Measurements from ENCODE around the gene MAN2A1.

The MAN2A1 gene

DNA sequence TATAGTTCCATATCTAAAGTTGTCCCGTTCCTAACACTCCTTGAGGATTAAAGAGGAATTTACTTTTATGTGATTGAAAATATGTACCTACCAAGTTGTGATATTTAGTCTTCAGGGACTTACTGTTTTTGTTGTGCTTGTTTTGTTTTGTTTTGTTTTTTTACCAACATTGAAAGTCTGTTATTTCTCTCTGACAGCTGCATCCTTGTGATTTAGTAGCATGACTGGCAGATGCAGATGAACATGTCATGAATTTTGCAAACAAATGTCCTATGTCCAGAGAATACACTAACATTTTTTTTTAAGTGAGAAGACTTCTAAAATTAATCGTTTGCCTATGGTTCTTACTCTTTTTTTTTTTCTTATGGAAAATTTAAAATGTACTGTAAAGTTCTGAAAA lies 85.4 kb downstream of the MAN2A1 start:
- ATAC-seq, result no peak
- TF ChIP-seq SNAI2 (CRISPR knock-in tag; IDR thresholded peaks at IDR 0.05) (no peak), ZNF70 (CRISPR knock-in tag; IDR thresholded peaks at IDR 0.05) (no peak), RARB (CRISPR knock-in tag; IDR thresholded peaks at IDR 0.05) (no peak)
- TF ChIP-seq, protein P1, sequence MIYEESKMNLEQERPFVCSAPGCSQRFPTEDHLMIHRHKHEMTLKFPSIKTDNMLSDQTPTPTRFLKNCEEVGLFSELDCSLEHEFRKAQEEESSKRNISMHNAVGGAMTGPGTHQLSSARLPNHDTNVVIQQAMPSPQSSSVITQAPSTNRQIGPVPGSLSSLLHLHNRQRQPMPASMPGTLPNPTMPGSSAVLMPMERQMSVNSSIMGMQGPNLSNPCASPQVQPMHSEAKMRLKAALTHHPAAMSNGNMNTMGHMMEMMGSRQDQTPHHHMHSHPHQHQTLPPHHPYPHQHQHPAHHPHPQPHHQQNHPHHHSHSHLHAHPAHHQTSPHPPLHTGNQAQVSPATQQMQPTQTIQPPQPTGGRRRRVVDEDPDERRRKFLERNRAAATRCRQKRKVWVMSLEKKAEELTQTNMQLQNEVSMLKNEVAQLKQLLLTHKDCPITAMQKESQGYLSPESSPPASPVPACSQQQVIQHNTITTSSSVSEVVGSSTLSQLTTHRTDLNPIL (CRISPR knock-in tag; IDR thresholded peaks at IDR 0.05; ENCODE audit: low read depth), result no peak

DNA sequence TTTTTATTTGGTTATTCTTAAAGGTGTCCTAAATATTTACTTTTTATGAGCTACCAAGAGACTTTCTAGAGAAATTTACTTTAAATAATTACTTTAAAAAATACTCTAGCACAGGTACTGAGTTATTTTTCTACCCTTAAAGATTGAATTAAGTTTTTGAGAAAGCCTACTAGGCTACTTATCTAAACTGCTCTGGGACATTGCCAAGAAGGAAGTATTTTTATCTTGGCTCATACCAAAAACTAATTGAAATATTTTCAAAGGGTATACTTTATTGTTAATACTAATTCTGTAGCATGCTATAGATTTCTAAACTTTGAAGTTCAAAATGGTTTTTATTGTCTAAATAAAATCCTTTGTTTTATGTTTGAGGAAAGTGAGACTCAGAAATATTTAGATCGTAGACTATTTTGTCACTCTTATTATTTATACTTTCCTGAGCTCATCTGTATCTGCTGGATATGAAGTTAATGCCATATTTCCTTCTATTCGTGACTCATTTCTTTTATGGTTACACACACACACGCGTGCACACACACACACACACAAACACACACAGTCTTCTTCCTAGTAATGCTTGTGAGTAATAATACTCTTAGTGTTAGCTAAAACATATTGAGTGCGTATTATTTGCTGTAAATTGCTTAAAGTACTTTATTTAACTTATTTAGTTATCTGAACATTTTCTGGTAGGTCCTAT lies 89.5 kb downstream of the MAN2A1 start:
- no peak for ATAC-seq
- TF ChIP-seq, protein P1 (CRISPR knock-in tag; IDR thresholded peaks at IDR 0.05; ENCODE audit: low read depth), result no peak
- no peak for TF ChIP-seq PPARA (CRISPR knock-in tag; IDR thresholded peaks at IDR 0.05; ENCODE audit: borderline replicate concordance)
- TF ChIP-seq, protein P2, sequence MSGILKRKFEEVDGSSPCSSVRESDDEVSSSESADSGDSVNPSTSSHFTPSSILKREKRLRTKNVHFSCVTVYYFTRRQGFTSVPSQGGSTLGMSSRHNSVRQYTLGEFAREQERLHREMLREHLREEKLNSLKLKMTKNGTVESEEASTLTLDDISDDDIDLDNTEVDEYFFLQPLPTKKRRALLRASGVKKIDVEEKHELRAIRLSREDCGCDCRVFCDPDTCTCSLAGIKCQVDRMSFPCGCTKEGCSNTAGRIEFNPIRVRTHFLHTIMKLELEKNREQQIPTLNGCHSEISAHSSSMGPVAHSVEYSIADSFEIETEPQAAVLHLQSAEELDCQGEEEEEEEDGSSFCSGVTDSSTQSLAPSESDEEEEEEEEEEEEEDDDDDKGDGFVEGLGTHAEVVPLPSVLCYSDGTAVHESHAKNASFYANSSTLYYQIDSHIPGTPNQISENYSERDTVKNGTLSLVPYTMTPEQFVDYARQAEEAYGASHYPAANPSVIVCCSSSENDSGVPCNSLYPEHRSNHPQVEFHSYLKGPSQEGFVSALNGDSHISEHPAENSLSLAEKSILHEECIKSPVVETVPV (CRISPR knock-in tag; IDR thresholded peaks at IDR 0.05), result no peak
- TF ChIP-seq, protein P3, sequence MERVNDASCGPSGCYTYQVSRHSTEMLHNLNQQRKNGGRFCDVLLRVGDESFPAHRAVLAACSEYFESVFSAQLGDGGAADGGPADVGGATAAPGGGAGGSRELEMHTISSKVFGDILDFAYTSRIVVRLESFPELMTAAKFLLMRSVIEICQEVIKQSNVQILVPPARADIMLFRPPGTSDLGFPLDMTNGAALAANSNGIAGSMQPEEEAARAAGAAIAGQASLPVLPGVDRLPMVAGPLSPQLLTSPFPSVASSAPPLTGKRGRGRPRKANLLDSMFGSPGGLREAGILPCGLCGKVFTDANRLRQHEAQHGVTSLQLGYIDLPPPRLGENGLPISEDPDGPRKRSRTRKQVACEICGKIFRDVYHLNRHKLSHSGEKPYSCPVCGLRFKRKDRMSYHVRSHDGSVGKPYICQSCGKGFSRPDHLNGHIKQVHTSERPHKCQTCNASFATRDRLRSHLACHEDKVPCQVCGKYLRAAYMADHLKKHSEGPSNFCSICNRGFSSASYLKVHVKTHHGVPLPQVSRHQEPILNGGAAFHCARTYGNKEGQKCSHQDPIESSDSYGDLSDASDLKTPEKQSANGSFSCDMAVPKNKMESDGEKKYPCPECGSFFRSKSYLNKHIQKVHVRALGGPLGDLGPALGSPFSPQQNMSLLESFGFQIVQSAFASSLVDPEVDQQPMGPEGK (CRISPR knock-in tag; IDR thresholded peaks at IDR 0.05; ENCODE audit: borderline replicate concordance), result no peak
- TF ChIP-seq ISL1 (CRISPR knock-in tag; IDR thresholded peaks at IDR 0.05), result no peak
- no peak for TF ChIP-seq ZC3H10 (CRISPR knock-in tag; IDR thresholded peaks at IDR 0.05)
- TF ChIP-seq ESRRG (CRISPR knock-in tag; IDR thresholded peaks at IDR 0.05), result no peak
- no peak for TF ChIP-seq ZNF565 (CRISPR knock-in tag; conservative IDR thresholded peaks at IDR 0.05; ENCODE audit: low read depth)
- TF ChIP-seq, protein P4, sequence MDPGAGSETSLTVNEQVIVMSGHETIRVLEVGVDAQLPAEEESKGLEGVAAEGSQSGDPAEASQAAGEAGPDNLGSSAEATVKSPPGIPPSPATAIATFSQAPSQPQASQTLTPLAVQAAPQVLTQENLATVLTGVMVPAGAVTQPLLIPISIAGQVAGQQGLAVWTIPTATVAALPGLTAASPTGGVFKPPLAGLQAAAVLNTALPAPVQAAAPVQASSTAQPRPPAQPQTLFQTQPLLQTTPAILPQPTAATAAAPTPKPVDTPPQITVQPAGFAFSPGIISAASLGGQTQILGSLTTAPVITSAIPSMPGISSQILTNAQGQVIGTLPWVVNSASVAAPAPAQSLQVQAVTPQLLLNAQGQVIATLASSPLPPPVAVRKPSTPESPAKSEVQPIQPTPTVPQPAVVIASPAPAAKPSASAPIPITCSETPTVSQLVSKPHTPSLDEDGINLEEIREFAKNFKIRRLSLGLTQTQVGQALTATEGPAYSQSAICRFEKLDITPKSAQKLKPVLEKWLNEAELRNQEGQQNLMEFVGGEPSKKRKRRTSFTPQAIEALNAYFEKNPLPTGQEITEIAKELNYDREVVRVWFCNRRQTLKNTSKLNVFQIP (CRISPR knock-in tag; IDR thresholded peaks at IDR 0.05; ENCODE audit: borderline replicate concordance, low read depth), result no peak
- no peak for TF ChIP-seq TCF4 (CRISPR knock-in tag; IDR thresholded peaks at IDR 0.05; ENCODE audit: borderline replicate concordance)
- TF ChIP-seq ZFP3 (CRISPR knock-in tag; IDR thresholded peaks at IDR 0.05), result no peak
- TF ChIP-seq, protein P5, sequence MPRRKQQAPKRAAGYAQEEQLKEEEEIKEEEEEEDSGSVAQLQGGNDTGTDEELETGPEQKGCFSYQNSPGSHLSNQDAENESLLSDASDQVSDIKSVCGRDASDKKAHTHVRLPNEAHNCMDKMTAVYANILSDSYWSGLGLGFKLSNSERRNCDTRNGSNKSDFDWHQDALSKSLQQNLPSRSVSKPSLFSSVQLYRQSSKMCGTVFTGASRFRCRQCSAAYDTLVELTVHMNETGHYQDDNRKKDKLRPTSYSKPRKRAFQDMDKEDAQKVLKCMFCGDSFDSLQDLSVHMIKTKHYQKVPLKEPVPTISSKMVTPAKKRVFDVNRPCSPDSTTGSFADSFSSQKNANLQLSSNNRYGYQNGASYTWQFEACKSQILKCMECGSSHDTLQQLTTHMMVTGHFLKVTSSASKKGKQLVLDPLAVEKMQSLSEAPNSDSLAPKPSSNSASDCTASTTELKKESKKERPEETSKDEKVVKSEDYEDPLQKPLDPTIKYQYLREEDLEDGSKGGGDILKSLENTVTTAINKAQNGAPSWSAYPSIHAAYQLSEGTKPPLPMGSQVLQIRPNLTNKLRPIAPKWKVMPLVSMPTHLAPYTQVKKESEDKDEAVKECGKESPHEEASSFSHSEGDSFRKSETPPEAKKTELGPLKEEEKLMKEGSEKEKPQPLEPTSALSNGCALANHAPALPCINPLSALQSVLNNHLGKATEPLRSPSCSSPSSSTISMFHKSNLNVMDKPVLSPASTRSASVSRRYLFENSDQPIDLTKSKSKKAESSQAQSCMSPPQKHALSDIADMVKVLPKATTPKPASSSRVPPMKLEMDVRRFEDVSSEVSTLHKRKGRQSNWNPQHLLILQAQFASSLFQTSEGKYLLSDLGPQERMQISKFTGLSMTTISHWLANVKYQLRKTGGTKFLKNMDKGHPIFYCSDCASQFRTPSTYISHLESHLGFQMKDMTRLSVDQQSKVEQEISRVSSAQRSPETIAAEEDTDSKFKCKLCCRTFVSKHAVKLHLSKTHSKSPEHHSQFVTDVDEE (CRISPR knock-in tag; IDR thresholded peaks at IDR 0.05), result no peak
- no peak for TF ChIP-seq TOX (CRISPR knock-in tag; IDR thresholded peaks at IDR 0.05; ENCODE audit: borderline replicate concordance)
- no peak for TF ChIP-seq BACH2 (CRISPR knock-in tag; IDR thresholded peaks at IDR 0.05; ENCODE audit: borderline replicate concordance)
- TF ChIP-seq OSR1 (CRISPR knock-in tag; IDR thresholded peaks at IDR 0.05), result no peak
- TF ChIP-seq RARB (CRISPR knock-in tag; IDR thresholded peaks at IDR 0.05), result no peak
- TF ChIP-seq ZNF70 (CRISPR knock-in tag; IDR thresholded peaks at IDR 0.05), result no peak
- no peak for TF ChIP-seq CSDC2 (CRISPR knock-in tag; IDR thresholded peaks at IDR 0.05)
- TF ChIP-seq GLIS3 (CRISPR knock-in tag; IDR thresholded peaks at IDR 0.05), result no peak
- TF ChIP-seq ZNF8 (CRISPR knock-in tag; IDR thresholded peaks at IDR 0.05), result no peak
